HG02798 (cell line): ENCODE measurements around the gene UBE3B.
"Not testable (repeated sequence)": the region's sequence is repeated elsewhere in the genome, so short reads cannot be mapped to it uniquely, and the experiment has no call there.

ENCODE experiments used
- ATAC-seq: cut with Tn5 transposase; IDR thresholded peaks from one replicate; pipeline ENCODE4 v1.9.1; 2021; ENCODE audit warnings: mild to moderate bottlenecking; ENCODE audit not compliant: unreplicated experiment, poor library complexity

UBE3B gene

DNA sequence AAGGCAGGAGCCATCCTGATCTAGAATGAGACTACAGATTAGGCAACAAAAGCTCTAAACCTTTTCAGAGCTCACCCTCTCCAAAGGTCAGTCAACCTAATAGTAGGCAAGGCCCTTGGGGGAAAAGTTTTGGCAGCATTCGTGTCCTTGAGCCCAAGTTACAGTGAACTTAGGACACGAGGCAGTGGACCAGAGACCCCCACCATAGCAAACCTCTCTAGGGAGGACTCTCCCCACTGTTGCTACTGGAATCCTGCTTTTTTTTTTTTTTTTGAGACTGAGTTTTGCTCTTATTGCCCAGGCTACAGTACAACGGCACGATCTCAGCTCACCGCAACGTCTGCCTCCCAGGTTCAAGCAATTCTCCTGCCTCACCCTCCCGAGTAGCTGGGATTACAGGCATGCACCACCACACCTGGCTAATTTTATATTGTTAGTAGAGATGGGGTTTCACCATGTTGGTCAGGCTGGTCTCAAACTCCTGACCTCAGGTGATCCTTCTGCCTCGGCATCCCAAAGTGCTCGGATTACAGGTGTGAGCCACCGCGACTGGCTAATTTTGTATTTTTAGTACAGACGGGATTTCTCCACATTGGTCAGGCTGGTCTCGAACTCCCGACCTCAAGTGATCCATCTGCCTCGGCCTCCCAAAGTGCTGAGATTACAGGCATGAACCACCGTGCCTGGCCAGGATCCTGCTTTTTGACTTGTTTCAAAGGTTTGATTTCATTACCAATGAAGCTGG, 3.7 kb upstream of the UBE3B start:
- not testable (repeated sequence) for ATAC-seq

DNA sequence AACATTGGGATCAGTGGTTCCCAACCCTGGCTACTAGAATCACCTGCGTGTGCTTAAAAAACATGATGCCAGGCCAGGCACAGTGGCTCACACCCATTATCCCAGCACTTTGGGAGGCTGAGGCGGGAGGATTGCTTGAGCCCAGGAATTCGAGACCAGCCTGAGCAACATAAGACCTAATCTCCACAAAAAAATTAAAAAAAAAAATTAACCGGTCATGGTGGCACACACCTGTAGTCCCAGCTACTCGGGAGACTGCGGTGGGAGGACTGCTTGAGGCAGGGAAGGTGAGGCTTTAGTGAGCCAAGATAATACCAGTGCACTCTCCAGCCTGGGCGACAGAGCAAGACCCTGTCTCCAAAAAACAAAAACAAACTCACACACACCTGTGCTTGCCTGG, 2.3 kb upstream of the UBE3B start:
- ATAC-seq: no peak

DNA sequence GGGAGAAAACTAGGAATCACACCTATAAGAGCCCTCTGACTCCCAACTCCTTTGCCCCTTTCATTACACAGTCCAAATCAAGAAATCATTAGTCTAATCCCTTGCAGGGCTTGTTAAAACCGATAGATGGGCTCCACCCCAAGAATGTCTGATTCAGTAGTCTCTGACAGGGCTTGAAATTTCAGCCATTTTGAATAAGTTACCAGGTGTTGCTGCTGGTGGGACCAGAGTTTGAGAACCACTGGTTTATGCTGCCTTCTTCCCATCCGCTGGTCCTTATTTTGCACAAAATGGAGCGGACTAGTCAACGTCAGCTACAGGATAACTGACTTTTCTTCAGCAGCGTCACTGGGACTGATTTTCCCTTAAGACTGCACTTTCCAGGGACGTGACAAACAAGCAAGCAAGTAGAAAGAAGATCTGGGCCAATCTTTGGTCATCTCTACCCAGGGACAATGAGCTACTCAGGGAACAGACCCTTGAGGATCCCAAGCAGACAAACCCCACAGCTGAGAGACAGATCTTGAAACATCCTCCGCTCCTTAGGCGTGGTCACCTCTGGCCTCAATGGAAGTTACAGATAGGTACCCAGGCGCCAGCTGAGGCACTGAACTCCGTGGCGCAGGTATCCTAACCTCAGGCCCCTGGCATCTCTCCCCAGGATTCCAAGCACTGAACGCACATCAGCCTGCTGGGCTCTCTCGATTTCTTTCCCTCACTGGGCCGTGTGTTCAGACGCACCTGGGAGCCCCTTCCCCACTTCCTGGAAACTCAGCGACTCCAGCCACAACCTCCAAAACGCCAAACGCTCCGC, 1.2 kb upstream of the UBE3B start:
- ATAC-seq: no peak

DNA sequence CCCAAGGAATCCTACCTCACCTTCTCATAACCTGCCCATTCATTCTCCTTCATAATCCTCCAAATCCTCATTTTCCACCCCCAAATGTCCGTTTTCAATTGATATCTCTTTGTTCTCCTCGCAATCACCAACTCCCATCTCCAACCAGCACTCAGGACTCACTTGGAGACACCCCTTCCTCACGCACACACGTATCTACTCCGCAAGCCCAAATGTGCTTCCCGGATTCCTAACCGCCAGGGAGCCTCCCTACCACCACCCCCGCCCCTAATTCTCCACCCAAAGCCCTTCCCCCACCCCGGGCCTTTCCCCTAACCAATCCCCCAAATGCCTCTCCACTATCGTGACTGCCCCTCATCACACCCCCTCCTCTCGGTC, 638 bp upstream of the UBE3B start:
- no peak for ATAC-seq

DNA sequence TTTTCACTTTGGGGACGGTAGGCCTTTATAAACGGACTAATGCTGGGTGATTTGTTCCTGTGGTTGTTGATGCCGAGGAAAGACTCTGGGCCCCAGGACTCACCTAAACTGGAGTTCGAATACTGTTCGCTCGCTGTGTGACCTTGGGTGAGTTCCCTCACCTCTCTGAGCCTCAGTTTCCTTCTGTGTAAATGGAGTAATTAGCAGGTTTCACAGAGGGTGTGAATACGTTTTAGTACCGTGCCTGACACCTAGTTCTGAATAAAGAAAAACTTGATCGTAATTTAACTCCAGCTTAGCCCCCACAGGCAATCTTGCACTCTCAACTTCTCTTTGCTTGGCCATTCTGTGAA, 505 bp downstream of the UBE3B start:
- no peak for ATAC-seq

DNA sequence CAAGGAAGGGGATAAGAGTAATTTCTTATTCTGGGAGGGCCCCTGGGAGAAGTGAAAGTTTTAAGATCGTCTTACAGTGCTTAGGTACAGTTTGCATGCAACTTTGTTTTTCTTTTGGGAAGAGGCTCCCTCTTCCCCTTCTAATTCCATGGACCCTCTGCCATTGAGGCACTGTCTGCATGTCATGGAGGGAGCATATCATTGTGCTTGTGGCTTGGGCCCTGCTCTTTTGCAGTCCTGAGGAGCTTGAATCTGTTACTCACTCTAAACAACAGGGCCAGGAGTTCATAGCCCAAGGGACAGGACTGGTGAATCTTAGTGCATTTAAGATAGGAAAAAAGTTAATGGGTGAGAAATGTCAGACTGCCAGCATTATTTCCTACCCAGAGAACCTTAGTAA, 2.3 kb downstream of the UBE3B start:
- ATAC-seq: no peak

DNA sequence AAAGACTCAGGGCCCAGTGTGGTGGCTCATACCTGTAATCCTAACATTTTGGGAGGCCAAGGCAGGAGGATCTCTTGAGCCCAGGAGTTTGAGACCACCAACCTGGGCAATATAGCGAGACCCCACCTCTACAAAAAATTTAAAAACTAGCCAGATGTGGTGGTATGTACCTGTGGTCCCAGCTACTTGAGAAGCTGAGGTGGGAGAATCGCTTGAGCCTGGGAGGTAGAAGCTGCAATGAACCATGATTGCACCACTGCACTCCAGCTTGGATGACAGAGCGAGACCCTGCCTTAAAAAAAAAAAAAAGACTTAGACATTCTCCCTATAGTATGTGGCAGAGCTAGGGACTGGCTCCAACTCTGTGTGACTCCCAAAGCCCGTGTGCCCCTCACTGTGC, 2.9 kb downstream of the UBE3B start:
- ATAC-seq: no peak

DNA sequence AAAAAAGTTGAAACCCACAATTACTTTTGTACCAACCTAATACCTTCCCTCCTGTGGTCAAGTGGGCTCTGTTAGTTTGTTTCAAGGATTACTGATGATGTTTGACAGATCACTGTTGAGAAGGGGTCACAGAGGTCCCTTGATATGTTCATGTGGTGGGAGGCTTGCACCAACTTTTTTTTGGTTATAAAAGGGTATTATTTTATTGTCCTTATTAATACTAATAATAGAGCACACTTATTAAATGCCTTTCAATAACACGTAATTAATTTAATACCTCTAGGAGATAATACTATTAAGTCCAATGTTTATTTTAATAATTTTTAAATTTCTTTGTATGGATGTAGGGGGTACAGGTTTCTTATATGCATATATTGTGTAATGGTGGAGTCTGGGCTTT, 4.4 kb downstream of the UBE3B start:
- ATAC-seq: no peak

DNA sequence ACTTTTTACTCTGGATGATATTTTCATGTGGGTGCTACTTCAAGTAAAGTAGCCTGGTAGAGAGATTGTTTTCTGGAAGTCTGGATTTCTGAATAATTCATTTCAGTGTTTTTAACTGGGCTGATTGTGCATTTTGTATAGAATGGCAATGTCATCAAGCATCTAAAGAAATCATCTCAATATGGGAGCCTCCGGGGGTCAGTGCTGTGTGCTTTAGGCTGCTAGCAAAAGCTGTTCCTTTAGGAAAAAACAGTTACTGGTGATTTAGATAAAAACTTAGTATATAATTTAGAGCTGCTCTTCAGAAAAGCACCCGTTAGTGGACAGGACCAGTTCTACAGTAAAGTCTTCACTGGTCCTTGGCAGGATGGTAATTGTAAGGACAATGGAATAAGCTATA, 5.1 kb downstream of the UBE3B start:
- no peak for ATAC-seq

DNA sequence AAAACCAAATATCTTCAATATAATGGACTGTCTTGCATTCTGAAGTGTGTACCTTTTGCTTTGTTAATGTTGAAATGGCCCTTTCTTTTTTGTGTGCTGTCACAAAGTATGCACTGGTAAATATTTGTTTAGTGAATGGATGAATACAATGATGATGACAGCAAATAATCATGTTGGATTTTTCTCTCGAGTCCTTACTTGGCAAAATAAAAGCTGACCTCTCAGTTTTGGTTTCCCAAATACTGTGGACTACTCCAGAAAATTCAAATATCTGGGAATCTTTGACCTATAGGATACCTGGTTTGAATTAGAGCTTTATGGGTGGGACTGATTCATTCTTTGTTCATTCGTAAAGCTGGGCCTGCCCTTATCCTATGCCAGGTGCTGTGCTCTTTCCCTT, 5.5 kb downstream of the UBE3B start:
- no peak for ATAC-seq

DNA sequence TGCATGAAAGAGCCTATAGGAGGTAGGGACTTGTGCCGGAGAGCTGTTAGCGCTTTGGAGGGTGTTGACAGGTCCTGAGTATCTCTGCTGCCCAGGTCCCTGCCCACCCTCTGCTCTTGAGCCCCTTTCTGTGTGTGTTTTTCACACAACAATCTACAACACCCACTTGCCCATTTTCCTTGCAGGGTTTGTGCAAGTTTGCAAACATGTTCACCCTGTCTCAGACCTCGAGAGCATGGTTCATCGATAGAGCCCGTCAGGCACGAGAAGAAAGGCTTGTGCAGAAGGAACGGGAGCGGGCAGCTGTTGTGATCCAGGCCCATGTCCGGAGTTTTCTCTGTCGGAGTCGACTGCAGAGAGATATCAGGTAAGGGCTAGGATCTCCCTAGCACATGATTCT, 5.9 kb downstream of the UBE3B start:
- ATAC-seq: no peak

DNA sequence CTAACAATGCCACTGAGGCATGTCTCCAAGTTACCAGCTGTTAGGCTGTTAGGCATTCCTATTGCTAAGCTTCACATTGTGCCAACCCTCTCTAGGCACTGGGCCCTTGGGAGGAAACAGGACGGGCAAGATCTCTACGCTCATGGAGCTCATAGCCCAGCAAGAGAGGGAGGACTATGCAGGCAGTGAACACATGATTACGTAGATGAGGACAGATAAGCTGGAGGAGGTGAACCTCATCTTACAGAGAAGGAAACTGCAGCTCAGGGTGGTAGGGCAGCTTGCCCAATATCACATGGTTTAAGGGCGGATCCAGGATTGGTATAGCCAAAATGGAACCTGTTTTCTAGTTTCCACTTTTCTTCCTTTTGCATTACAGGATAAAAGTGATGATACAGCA, 7.8 kb downstream of the UBE3B start:
- no peak for ATAC-seq

DNA sequence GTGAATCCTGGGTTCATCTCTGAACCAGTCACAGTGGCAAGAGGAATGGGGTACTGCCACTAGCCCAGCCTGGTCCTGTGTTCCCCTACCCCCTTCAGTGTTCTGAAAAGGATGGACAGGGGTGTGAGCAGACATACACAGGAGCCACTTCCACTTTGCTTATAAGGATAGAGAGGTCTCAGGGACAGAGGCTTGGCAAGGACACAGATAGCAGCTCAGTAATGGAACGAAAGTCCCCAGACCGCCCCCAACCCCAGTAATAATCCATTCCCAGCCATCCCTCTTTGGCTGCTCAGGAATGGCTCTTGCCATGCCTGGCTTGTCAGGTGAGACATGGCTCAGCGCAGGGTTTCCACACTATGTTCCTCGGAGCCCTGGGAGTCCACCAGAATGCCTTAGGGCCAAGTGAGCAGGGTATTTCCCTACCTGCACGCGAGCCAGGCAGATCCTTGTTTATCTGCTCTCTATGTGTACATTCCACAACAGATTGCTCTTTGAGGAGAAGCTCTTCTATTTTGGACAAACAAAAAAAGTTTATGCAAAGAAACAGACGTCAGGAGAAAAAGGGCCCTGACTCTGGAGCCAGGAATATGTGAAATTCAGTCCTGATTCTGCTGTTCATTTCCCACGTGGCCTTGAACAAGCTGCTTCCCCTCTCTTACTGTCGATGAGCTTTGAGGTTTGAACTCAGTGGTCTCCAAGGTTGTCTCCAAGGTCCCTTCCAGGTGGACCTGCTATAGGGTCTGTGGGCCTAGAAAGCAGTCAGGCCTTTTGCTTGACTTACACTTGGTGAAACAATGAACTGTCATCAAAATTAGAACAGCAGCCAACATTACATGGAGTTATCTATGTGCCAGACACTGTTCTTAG, 10.0 kb downstream of the UBE3B start:
- no peak for ATAC-seq

DNA sequence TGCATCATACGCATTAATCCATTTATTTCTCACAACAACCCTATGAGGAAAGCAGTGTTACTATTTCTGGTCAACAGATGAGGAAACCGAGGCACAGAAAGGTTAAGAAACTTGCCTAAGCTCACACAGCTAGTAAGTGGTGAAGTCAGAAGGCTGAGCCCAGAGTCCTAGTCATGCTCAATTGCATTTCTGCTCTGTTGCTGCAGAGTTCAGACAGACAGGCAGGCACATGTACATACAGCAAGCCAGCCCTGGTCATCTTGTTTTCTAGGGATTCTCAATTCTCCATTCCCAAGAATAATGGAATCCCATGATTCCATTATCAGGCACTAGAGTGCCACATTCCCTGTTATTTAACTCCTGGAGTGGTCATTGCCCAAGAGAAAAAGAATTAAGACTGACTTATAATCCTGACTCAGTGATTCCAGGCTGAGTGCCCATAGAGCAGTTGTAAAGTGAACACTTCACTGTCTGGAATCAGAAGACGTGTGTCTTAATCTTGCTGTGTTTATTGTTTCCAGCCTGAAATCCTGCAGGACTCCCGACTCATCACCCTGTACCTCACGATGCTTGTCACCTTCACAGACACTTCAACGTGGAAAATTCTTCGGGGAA, 10.7 kb downstream of the UBE3B start:
- ATAC-seq: no peak

DNA sequence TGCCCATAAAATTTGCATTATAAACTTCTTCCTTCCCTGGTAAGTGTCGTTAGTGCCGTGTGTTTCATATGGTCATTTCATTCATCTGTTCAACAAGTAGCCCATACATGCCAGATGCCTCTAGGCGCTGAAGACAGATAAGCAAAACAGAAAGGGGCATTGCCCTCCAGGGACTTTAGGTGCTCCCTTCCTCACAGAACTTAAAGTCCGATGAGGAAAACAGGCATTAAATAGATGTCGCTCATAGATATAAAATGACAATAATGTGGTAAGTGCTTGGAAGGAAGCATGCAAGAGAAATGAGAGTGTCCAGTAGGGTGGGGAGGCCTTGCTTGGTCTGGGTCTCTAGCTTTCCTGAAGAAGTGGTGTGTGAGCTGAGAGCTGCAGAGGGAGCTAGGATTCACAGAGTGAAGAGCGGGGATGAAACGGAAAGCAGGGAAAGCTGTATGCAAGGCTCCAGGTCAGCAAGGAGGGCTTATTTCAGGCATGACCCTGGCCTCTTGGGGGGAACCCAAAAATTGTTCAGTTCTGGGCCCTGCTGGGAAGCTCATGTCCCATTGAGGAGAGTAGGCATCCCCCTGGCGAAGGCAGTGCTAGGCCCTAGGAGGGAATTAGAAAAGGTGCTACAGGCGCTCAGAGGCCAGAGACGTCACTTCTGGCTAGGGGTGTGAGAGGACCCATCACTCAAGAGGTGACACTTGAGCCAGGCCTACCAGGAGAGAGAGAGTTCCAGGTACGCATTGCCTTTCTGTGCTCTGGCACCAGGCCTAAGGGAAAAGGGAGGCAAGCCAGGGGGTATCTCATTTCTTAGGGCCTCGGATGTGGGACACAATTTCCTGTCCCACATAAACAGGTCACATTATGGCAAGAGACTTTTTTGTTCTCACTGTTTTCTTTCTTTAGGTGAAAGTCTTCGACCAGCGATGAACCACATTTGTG, 11.9 kb downstream of the UBE3B start:
- ATAC-seq: no peak

DNA sequence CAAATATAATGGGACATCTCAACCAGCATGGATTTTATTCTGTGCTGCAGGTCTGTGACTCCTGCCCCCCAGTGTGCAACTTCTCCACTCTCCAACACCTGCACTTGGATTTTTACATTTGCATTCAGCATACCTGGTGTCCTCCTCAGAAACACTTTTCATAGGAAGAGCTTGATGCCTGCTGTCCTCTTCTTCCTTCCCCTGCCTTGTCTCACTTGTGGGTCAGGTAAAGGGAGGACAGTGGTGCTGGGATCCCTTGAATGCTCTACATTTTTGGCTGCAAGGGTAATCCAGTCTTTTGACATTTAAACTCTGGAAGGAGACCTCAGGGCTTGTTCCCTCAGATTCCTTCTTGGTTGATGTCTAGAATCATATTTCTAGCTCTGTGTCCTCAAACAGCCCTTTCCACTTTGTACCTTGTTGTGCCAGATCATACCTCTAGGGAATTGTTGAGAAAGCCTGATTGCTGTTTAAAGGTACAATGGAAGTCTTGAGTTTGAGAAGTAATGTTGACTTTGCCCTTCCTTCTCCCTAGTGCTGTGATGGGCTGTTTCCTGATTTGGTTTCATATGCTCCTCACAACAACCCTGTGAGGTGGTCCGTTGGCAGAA, 12.6 kb downstream of the UBE3B start:
- ATAC-seq: no peak

DNA sequence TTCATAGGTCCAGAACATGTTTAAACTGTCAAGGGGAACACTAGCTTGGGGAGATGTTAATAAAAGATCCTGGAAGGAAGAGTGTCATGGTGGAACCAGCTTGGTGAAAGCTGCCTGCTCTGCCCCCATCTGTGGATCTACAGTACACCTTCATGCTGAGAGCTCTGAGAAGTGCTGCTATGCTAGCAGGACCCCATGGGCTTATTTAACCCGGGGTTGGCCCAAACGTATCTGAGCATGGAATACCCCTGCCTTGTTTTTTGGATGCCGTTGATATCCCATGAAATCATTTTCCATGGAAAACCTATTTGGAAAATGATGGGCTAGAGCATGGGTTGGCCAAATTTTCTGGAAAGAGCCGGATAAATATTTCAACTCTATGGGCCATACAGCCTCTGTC, 14.2 kb downstream of the UBE3B start:
- no peak for ATAC-seq

DNA sequence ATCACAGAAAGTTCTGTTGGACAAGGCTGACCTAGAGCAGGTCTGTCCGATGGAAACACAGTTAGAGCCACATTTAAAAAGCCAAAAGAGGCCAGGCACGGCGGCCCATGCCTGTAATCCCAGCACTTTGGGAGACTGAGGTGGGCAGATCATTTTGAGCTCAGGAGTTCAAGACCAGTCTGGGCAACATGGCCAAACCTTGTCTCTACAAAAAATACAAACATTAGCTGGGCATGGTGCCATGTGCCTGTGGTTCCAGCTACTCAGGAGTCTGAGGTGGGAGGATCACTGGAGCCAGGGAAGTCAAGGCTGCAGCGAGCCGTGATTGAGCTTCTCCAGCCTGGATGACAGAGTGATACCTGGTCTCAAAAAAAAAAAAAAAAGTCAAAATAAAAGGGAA, 14.9 kb downstream of the UBE3B start:
- ATAC-seq: no peak

DNA sequence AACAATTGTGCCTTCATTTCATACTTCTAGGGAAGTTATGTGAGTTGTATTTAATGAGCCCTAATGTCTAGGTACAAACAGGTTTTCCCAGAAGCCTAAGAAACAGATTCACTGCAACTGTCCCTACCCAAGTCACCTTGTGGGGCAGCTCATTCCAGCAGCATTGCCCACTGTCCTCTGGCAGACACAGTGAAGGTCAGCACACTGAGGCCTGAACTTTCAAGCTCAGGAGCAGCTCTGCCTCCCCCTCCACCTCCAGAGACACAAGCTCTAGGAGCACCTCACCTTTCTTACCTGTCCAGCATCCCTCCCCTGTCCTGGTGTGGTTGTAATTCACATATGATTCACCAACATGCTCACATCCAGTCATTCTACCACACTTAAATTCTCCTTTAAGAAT, 15.7 kb downstream of the UBE3B start:
- no peak for ATAC-seq
